Measurements from ENCODE around the gene GPAM.
"Not testable (repeated sequence)": the region's sequence is repeated elsewhere in the genome, so short reads cannot be mapped to it uniquely, and the experiment has no call there.

GPAM gene

GRCh38 chr10:112214298-112214926 lies 30.8 kb upstream of the GPAM start:
- no peak for DNase-seq

GRCh38 chr10:112213836-112214235 lies 30.3 kb upstream of the GPAM start:
- DNase-seq: no peak

DNA sequence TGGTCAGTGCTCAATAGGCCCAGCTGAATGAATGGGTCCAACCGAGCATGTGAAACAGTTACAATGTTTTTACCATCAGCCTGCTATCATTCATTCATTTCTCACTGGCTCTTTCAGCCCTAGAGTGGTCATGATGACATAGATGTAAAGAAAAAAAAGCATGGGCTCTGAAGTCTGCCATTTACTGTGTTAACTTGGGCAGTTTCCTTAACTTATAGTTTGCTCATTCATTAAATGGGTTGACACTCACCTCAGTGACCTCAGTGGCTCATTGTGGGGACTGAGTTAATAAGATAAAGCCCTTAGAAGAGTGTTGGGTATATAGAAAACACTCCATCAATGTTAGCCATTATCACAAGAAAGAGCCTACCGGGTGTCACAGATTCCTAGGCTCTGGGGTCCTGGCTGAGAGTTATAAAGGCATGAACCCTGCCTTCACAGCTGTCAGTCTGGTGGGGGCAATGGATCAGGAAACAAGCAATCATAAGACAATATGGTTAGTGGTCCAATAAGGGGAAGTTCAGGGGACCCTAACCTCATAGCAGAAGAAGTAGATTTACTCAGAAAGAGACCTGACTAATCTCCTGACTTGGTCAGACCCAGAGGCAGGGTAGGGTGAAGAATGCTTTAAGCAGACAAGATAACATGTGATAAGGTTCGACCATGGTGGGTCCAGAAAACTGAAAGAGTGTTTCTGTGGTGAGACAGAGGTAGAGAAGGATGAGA lies 29.7 kb upstream of the GPAM start:
- DNase-seq: no peak

- no peak for DNase-seq
Observed at GRCh38 chr10:112210666-112211065, 27.1 kb upstream of the GPAM start.

GRCh38 chr10:112209684-112210131 lies 26.1 kb upstream of the GPAM start:
- DNase-seq: no peak

- DNase-seq: no peak
Observed at GRCh38 chr10:112208997-112209396, 25.4 kb upstream of the GPAM start.

- DNase-seq: no peak
Observed at GRCh38 chr10:112208292-112208691, 24.7 kb upstream of the GPAM start.

GRCh38 chr10:112203328-112204076 lies 19.9 kb upstream of the GPAM start:
- DNase-seq: no peak

DNA sequence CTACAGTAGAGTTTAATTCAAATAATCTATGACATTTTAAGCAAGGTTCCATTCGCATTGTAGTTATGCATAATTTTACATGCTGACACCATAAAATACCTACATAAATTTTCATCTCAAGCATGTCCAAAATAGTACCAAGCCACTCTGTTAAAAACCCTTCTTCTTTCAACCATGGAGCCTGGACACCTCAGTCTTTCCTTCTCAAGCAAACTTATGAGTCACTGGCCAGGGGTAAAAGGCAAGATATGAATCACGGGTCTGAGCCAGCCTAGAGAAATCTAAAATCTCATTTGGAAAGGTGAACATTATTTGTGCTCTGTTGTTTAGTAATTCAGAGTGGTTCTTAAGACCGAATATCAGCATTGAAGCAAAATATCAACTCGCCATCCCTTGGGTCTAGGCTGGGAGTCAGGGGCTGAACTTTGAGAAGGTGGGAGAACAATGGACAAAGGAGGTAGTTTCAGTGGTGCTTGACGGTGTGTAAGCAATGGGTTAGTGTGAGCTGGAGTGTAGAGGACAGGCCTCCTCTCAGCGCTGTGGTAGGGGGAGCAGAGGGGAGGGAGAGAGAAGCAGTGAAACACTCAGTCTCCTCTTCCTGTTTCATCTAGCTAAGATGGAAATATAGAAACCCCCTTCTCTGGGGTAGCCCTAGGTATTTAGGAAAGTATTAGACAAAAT lies 19.1 kb upstream of the GPAM start:
- DNase-seq: no peak

DNA sequence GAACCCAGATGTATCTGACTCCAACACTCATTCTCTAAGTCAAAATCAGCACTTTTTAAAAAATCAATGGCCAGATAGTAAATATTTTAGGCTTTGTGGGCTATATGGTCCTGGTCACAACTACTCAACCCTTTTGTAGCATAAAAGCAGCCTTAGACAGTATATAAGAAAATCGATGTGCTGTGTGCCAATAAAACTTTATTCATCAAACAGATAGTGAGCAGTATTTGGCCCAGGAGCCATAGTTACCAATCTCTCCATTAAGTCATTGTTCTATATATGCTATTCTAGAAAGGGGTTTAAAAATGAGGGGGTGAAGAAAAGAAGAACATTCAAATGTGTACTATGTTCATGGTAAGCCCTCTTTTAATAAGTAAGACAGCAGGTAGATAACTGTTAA lies 18.5 kb upstream of the GPAM start:
- DNase-seq: no peak

GRCh38 chr10:112201334-112201733 lies 17.8 kb upstream of the GPAM start:
- no peak for DNase-seq

DNA sequence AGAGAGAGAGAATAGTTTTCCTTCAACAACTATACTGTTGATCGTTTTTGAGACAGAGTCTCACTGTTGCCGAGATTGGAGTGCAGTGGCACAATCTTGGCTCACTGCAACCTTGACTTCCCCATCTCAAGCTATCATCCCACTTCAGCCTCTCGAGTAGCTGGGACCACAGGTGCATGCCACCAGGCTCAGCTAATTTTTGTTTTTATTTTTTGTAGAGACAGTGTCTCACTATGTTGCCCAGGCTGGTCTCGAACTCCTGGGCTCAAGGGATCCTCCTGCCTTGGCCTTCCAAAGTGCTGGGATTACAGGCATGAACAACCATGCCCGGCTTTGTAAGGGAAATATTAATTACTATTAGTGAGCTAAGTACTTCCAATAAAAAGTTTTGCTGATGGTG lies 16.7 kb upstream of the GPAM start:
- not testable (repeated sequence) for DNase-seq

- DNase-seq: not testable (repeated sequence)
Observed at GRCh38 chr10:112197662-112198061, 14.1 kb upstream of the GPAM start.

GRCh38 chr10:112195224-112195623 lies 11.7 kb upstream of the GPAM start:
- no peak for DNase-seq

DNA sequence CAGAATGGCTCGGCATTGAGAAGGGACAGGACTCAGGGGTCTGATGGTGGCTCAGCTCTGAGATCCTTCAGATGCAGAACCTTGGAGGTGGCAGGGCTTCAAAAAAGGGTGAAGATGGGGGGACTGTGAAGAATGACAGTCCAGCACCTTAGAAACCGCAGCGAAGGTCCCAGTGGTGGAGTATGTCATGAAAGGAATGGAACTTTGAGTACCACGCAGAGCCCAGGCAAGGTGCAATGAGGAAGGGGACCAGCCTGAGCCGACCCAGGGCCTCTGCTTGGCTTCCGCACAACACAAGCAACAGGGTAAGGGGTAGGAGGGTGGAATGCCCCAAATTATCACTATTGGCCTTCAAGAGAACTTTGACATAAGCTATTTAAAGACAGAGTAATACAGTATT lies 8.2 kb upstream of the GPAM start:
- no peak for DNase-seq

DNA sequence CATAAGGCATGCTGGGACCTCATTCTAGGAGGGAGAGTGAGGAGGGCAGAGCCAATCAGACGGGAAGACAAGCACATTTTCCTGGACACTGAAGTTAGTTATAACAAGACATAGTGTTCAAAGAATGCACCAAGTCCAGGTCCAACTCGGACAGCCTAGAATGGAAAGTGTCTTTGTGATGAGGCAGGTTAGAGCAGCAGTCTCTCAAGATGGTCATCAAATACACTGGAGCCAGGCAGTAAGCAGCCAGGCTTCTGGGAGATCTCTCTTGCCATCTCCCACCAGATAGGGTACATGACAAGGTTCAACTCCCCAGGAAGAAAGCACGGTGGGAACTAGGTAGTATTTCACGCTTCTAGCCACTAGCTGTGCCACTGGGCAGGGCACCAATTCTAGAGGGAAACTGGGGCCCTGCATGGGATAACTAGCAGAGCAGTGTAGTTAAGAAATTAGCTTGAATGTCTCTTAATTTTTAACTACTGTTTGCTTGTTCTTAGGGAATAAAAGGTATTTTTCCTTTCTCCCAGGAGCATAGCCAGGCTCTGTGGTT lies 7.6 kb upstream of the GPAM start:
- DNase-seq: no peak

- DNase-seq: no peak
Observed at GRCh38 chr10:112189465-112189864, 5.9 kb upstream of the GPAM start.

DNA sequence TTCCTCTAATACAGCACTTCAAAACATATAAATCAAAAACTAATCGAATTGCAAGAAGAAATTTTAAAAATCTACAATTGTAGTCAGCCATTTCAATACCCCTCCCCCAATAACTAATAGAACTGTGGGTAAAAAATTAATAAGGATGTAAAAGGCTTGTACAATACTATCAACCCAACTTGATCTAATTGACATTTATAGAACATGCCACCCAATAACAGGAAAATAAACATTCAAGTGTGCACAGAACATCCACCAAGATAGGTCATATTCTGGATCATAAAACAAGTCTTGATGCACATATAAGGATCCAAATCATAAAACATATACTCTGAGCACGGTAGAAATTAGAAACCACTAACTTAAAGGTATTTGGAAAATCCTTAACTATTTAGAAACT lies 4.0 kb upstream of the GPAM start:
- no peak for DNase-seq

- no peak for DNase-seq
Observed at GRCh38 chr10:112185959-112186358, 2.4 kb upstream of the GPAM start.

GRCh38 chr10:112184379-112184778 lies 814 bp upstream of the GPAM start:
- no peak for DNase-seq

- DNase-seq: no peak
Observed at GRCh38 chr10:112184052-112184371, 447 bp upstream of the GPAM start.

DNA sequence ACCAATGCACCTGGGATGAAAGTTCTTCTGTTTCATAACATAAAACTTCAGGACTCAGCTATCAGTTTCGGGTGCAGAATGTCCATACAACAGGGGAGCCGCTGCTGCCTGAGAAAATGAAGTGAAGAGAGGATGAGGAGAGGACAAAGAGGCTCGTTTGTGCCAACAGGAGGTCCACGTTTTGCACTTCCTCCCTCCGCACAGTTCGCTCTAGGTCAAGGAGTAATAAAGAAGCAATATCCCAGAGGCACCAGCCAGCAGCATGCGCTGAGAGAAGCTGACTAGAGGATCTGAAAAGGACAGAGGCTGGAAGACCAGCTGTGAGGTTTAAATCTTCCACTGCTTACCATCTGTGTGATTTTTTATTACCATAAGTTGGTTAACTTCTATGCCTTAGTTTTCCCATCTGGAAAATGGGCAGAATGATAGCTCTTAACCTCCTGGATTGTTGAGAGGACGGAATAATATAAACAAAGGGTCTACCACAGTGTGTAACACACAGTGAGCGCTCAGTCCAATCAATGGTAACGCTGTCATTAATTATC lies 709 bp downstream of the GPAM start:
- DNase-seq: no peak

GRCh38 chr10:112177247-112177646 lies 6.3 kb downstream of the GPAM start:
- DNase-seq: no peak

All from bone marrow (tissue), 2 donors.